Stimulated activated CD4-positive, alpha-beta T cell treated with anti-CD3 and anti-CD28 coated beads, Interleukin-1b, Interleukin-23, amount 100 ng/mL, for 4 hours (primary cell): Measurements from ENCODE around the gene POU2F1.
"Not testable (repeated sequence)": the region's sequence is repeated elsewhere in the genome, so short reads cannot be mapped to it uniquely, and the experiment has no call there.

Experiments
- DNase-seq, 2 donors: peaks; one replicate each; pipeline ENCODE4 v3.0.0-alpha.2; 2020; ENCODE audit warnings: low read depth in 2 of 2

POU2F1 gene

DNA sequence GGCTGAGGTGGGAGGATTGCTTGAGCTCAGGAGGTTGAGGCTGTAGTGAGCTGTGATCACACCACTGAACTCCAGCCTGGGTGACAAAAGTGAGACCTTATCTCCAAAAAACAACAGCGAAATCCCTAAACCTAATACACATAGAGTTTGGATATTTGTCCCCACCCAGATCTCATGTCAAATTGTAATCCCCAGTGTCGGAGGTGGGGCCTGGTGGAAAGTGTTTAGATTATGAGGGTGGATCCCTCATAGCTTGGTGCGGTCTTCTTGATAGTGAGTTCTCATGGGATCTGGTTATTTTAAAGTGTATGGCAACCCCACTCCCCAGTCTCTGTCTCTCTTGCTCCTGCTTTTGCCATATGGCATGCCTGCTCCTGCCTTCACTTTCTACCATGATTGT, 94.0 kb downstream of the POU2F1 start:
- DNase-seq: no peak

DNA sequence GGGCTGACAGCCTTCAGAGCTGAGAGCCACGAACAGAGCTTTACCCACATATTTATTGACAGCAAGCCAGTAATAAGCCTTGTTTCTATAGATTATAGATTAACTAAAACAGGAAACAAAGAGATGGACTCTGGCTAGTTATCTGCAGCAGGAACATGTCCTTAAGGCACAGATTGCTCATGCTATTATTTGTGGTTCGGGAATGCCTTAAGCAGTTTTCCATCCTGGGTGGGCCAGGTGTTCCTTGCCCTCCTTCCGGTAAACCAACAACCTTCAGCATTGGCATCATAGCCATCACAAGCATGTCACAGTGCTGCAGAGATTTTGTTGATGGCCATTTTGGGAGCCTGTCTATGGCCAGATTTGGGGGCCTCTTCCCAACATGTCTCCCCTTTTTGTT, 96.8 kb downstream of the POU2F1 start:
- no peak for DNase-seq

DNA sequence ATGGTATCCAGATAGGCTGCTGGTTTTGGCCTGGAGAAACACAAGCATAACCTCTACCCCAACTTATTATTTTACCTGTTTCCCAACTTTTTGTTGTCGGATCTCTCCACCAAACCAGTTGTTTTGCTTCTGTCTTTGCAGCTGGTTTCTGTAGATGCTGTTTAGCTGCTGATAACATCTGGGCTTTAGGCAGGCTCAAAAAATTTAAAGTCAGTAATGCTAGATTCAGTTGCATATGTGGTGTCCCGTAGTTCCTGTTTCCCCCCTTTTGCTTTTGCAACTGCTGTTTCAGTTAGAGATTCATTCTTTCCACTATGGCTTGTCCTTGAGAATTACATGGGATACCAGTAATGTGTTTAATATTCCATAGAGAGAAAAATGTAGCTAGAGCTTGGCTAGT, 98.5 kb downstream of the POU2F1 start:
- DNase-seq: not testable (repeated sequence)

DNA sequence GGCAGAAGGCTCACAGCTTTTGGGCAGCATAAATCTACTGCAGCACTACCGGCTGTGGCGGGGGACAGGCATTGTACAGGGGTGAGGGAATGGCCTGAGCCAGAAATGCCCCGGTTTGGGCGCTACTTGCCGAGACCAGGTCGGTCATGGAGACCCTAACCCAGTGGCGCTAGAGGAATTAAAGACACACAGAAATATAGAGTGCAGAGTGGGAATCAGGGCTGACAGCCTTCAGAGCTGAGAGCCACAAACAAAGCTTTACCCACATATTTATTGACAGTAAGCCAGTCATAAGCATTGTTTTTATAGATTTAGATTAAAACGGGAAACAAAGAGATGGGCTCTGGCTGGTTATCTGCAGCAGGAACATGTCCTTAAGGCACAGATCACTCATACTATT, 101.8 kb downstream of the POU2F1 start:
- no peak for DNase-seq

DNA sequence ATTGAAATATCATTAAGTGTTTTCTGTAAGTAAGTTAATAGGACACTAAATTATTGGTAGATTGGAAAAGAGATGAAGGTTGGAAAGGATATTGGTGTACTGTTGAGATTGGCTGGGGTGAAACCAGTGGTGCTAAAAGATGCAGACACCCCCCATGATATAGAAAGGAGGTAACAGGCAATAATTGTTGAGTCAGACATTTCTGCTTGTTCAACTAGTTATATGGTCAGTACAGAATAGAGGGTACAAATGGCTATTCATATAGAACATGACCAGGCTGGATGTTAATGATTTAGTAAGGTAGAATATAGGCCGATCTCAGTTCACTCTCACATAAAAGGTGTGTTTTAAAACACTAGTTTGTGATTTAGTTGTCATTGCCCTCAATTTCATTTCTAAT, 104.5 kb downstream of the POU2F1 start:
- no peak for DNase-seq

DNA sequence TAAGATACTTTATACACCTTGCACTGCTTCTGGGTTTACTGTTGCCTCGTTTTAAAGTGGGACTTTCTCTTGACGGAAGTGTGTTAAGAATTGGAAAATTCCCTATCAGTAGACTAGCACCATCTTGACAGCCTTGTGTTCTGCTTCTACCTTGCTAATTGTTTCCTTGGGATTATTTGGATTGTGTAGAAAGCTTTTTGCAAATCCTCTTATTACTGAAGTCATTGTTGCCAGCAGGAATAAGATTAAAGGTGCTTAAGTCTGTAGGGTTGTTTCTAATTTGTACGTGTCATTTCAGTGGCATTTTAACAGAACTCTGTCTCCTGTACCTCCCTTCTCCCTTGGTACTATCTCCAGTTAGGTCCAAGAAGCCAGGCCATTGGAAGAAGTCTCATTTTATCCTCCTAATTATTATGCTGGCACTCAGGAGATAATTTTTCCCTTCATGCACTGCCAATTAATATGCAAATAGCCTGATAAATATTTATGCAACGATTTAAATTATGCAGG, 107.7 kb downstream of the POU2F1 start:
- DNase-seq: no peak

DNA sequence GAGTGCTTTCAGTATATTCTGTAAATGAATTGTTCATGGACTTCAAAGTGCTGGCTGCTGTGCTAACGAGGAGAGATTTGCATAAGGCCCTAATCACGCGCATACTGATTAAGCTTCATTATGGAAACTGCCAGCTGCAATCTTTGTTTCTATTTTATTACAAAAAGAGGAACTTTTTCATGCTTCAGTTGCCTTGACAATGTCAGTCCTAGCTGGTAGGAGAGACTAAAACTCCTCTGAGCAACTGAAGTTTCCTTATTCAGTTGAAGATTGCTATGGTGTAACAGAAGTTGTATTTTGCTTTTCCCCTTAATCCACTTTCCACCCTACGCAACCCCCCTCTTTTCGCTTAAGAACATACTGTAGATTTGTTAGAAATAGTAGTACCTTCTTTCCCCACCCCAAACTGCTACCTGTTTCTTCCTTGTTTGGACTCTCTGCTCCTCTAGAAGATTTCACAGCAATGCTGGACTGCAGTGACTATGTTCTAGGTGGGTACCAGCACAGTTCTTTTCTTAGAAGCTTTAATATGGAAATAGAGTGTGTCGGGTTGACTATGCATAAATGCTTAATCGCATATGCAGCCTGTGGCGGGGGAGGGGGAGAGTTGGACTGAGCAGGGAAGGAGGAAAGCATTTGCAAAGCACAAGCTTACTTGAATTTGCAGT, 108.3 kb downstream of the POU2F1 start:
- DNase-seq: no peak

DNA sequence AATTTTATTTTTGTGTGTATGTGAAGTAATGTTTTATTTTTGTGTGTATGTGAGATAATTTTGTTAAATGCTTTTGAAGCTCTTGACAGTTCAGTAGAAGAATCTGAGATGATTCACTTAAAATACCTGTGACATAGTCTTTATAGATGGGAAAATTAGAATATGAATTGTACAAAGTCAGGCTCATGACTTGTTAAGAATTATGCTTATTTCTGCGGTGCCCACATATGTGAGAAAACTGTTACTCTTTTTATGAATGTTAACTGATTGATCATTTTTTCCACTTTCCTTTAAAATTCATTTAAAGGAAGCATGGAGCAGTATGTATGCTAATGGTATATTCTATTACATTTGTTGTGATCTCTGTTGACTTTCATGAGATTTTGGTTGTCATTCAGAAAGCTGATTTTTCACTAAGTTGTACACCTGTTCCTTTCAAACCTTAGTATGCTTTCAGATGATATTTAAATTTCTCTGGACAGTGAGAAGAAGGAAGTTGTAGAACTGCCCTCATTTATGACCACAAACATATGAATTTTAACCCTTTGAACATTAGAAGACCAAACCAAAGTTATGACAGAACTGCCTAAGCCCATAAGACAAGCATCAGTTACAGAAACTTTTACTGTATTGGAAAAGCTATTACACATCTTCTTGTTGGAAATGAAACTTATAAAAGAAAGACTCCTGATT, 110.1 kb downstream of the POU2F1 start:
- DNase-seq: no peak

DNA sequence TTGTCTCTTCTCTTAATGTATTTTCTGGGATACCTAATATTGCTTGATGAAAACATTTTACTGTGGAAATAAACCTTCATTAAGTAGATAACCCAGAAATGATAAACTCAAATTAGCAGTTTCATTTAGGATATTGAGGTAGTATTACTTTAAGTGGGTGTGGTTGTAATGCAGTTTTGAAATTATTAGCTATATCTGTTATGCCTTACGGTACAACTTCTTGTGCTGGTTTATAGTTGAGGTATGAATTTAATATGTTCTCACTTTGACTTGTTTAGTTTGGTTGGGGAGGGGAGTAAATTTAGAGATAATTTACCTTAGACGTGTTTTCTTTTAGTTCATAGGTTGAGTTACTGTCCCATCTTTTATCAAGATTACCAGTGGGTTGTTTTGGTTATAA, 111.0 kb downstream of the POU2F1 start:
- no peak for DNase-seq

DNA sequence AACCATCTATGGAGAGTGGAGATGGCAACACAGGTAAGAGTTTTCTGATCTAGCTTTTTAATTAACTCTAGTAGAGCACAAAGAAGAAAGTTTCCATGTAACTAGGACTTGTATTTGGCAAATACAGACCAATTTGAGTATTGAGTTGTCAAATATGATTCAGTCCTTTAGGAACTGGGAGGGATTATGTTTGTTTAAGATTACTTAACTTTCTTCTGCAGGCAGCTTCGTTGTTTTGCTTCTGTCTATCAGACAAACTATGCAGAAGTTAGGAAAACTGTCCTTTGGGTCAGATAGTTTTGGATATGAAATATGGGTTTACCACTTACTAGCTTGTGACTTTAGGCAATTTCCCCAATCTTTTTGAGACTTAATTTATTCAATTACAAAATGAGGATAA, 111.8 kb downstream of the POU2F1 start:
- no peak for DNase-seq

DNA sequence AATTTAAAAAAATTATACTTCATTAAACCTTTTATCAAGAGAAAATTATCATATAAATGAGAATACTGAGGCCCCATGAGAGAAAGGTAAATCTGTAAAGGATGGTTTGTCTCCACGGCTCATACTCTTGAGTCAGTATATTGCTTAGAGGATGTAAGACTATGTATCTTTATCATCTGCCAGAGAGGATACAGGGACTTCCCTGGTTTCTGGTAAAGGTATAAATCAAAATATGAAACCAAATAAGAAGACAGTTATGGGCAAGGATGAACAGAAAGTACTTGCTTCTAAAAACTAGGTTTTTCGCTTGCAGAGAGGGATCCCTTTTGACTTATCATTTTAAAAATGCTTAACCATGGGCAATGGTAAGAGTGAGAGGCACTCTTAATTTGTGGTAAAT, 112.4 kb downstream of the POU2F1 start:
- DNase-seq: no peak

DNA sequence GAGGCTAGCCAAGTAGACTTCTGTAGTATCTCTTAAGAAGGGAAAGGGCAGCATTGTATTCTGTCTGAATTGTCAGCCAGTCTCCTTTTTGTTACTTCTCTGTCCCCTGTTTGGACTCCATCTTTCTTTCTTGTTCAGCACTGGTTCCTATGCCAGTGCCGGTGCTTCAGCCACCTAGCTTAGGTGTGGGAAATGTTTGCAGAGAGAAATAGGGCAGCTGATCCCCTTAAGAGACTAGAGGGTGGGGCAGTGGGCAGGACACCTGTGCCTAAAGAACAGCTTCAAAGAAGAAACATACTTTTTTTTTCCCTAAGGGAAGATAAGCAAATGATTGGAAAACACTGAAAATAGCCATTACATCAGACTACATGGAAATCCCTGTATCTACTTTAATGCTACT, 113.0 kb downstream of the POU2F1 start:
- no peak for DNase-seq

DNA sequence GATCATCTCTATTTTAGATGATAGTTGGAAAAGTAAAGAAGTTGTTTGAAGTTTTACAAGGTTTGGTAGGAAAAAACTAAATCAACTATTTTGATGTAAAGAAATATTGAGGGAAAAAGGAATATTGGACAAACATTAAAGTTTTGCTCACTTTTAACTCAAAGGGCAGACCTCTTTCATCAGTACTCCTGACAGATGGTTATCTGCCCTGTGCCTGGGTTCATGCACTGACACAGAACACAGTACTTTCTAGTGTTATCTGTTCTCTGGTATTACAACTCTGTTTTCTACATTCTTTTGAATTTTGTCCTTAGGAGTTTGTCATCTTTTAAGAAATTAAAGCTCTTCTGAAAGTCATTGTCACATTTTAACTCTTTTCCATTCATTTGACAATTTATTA, 118.7 kb downstream of the POU2F1 start:
- no peak for DNase-seq

DNA sequence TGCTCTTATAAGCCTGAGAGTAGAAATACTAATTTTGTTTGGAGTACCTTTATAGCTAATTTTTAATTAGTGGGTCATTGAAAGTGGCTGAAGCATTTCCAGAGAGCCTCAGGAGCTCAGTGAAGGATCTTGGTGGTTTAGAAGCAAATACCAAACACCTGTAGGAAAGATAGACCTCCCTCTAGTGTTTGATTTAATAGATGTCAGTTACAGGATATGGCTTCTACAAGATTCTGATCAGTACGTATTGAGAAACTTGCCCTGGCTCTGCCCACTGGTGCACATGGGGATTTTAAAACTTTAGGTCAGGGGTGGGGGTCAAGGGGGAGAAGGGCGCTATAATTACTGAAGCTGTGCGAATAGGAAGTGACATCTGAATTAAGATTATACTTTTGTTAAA, 122.2 kb downstream of the POU2F1 start:
- no peak for DNase-seq

DNA sequence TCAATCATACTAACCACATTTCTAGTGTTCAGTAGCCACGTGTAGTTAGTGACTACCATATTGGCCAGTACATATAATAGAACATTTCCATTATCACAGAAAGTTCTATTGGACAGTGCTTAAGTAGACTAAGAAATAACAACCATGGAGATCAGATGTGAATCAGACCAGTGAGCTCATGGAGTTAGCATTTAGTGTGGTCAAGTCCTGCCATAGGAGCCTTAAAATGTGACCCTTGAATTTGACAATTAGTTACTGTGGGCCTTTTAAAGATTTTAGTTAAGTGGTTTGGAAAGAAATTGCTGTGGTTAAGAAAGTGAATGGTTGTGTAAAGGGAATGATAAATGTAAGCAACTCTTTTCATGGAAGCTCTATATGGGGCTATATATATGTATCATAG, 123.4 kb downstream of the POU2F1 start:
- no peak for DNase-seq

DNA sequence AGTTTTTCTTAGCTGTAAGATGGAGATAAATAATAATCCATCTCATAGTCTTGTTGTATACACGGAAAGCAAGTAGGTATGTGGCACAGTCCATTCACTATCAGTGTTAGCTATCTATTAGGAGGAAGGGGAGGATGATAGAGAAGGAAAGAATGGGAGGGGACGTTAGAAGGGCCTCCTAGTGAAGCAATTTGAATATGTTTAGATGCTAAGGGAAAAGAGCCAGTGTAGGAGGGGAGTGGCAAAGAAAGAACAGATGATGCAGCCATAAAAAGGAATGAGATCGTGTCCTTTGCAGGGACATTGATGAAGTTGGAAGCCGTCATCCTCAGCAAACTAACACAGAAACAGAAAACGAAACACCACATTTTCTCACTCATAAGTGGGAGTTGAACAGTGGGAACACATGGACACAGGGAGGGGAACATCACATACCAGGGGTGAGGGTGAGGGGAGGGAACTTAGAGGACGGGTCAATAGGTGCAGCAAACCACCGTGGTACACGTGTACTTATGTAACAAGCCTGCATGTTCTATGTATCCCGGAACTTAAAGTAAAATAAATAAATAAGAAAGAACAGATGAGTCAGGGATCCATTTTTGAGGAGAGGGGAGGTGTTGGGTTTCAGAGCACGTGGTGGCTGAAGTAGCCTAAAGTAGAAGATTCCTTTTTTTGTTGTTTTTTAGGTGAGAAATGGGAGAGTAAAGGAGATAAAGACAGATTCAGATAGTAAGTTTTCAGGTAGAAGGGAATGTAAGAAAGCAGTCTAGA, 124.1 kb downstream of the POU2F1 start:
- DNase-seq: no peak

DNA sequence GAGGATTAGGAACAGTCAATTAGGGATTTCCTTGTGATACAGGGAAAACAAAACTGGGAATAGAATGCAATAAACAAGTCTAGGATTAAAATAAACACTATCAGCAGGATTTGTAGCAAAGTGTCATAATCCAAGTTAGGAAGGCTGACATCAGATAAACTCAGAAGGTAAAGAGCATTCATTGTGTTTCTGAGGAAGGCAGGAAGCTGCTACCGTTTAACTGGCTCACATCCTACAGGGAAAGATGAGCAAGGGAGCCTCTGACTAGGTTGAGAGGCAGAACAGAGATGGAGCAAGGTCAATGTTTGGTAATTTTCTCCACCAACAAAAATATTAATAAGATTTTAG, 124.7 kb downstream of the POU2F1 start:
- DNase-seq: no peak

DNA sequence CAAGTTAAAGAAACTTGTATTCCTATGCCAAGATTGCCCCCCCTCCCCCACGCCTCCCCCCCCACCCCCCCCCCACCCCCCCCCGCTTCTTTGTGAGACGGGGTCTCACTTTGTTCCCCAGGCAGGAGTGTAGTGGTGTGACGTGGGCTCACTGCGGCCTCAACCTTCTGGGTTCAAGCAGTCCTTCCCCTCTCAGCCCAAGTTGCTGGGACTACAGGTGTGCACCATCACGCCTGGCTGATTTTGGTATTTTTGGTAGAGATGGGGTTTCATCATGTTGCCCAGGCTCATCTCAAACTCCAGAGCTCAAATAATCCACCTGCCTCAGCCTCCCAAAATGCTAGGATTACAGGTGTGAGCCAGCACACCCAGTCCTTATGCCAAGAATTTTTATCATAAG, 136.6 kb downstream of the POU2F1 start:
- no peak for DNase-seq

DNA sequence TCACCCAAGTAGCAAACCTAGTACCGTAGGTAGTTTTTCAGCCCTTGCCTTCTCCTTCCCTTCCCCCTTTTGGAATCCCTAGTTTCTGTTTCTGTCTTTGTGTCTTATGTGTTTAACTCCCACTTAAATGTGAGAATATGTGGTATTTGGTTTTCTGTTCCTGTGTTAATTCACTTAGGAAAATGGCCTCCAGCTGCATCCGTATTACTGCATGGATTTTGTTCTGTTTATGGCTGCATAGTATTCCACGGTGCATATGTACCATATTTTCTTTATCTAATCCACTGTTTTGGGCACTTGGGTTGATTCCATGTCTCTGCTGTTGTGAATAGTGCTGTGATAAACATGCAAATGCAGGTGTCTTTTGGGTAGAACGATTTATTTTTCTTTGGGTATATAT, 138.6 kb downstream of the POU2F1 start:
- no peak for DNase-seq

DNA sequence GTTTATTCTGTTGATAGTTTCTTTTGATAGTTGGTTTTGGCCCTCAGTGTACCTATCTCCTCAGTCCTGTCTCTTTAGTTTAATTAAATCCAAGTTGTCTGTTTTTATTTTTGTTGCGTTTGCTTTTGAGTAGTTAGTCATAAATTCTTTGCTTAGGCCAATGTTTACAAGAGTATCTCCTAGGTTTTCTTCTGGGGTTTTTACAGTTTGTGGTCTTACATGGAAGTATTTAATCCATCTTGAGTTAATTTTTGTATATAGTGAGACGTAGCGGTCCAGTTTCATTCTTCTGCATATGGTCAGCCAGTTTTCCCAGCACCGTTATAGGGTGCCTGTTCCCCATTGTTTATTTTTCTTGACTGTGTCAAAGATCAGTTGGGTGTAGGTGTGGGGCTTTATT, 139.4 kb downstream of the POU2F1 start:
- DNase-seq: no peak

DNA sequence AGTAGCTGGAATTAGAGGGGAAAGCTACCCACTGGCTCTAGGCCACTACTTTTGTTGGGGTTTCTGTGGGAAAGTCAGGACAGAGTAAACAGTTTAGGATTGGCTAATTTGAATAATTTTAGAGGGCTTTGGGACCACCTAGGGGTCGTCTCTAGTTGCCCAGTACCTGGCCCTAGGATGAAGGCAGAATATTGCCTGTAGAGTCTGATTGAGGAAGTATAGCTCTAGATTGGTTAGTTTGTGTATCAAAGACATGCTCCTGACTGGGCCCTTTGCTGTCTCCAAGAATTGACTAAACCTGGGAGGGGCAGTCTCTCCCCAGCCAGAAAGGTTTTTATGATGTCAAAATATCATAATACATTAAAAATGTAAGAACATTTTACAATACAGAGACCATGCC, 142.0 kb downstream of the POU2F1 start:
- no peak for DNase-seq

DNA sequence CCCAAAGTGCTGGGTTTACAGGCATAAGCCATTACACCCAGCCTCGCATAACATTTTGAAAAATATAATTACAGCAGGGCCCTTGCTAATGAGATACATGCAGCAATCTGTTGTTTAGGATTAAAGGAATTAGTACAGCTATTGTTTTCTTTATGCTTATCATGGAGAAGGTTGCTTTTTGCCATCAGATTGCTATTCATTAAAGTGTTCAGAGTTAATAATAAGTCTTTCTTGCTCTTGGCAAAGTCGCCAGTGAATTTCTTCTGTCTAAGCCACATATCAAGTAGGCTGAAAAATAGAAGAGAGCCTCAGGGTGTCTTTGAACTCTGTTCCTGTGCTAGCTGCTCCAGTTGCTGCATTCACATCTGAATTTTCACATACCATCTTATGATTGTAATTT, 144.1 kb downstream of the POU2F1 start:
- no peak for DNase-seq

DNA sequence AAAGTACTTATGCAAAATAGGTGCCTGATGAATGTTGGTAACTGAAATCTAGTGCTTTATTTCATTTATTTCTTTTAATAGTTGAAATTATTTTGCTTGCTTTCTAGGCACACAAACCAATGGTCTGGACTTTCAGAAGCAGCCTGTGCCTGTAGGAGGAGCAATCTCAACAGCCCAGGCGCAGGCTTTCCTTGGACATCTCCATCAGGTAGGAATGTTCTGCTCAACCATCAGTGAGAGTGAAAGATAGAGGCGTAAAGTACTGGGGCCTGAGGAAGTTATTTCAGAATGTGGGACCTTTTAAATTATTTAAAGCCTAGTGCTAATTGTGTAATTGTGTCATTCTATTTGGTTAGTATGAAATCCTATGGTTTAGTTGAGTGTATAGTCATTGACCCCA, 144.7 kb downstream of the POU2F1 start:
- no peak for DNase-seq
